ENCODE measurements around the gene RBBP8.

DNA sequence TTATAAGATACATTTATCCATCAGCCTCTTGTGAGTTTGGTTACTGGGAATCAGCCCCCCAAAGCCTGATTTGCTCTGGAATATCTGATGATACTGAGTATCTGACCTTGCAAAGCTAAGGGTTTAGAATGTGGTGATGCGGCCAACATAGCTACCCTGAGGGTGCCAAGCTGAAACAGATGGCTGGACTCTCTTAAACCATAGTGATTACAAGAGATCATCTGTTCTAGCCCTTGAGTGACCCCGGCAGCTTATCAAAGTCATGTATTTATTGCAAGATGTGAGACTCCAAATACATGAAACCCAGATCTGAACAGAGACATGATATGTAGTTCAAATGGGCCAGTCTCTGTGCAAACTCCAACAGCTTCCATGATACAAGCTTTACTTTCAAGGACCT, 124.0 kb downstream of the RBBP8 start:
- TF ChIP-seq, protein P1, sequence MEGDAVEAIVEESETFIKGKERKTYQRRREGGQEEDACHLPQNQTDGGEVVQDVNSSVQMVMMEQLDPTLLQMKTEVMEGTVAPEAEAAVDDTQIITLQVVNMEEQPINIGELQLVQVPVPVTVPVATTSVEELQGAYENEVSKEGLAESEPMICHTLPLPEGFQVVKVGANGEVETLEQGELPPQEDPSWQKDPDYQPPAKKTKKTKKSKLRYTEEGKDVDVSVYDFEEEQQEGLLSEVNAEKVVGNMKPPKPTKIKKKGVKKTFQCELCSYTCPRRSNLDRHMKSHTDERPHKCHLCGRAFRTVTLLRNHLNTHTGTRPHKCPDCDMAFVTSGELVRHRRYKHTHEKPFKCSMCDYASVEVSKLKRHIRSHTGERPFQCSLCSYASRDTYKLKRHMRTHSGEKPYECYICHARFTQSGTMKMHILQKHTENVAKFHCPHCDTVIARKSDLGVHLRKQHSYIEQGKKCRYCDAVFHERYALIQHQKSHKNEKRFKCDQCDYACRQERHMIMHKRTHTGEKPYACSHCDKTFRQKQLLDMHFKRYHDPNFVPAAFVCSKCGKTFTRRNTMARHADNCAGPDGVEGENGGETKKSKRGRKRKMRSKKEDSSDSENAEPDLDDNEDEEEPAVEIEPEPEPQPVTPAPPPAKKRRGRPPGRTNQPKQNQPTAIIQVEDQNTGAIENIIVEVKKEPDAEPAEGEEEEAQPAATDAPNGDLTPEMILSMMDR (IDR thresholded peaks at IDR 0.05; ENCODE audit: insufficient read depth, low read length, poor library complexity, severe bottlenecking): no peak
- no peak for TF ChIP-seq EZH2phosphoT487 (conservative IDR thresholded peaks at IDR 0.05; ENCODE audit: low read length)
